ENCODE measurements around the gene ETV5. TPM values are rescaled to one million over a fixed set of nuclear protein-coding genes. Genes with fewer than 3 reads are reported as not detected.

ETV5 gene
- total RNA-seq, 1 donor from 2014 or later: 29.7 TPM

DNA sequence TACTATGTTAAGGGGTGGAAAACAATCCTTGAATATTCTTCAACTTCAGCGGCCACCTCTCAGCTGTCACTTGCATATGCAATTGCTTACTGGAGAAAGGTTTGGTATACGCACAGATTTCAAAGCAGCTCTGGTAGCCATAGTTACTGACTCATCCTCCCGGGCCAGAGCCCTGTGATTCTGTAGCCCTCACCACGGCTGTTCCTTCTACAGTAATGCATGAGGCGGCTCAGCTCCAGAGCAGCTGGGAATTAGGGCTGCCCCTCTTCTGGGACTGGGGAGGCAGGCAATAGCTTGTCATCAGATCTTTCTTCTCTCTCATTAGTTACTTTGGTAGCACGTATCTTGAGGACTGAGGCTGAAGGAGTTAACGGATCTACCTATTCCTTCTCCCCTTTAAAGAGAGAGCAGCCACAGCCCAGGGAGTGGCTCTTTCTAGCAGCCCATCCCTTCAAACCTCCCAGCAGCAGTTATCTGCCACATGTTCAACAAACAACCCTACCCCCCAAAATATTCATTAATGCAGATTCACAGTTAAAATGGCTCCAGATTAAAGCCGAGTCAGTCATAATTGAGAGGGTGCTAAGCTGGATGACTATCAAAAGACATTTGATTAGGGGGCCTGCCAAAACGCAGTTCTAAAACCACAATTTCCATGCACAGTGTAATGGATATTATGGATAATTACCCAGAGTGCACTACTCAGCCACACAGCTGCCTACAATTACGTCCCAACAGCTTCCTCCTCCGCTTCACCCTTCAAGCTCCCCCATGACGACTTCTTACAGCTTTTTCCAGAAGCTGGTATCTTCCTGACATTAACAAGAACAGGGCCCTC, 54.7 kb downstream of the ETV5 start:
- DNase-seq (ENCODE audit: low spot score in 2 of 2, unreplicated experiment in 2 of 2): no peak
- no peak for TF ChIP-seq CTCF (IDR thresholded peaks at IDR 0.05; ENCODE audit: unreplicated experiment)
- Mint-ChIP-seq H3K27ac (no peak overlapping the region), H3K9me3 (no peaks in the 10 kb centered on the region), H3K4me3 (no peak overlapping the region), H3K27me3 (ENCODE audit: low read depth) (no peaks in the 10 kb centered on the region), H3K4me1 (peaks cover 2% of the 10 kb centered on the region), H3K36me3 (peaks cover 8% of the 10 kb centered on the region)

GRCh38 chr3:186052096-186052840, 56.6 kb downstream of the ETV5 start:
- H3K36me3 Mint-ChIP-seq: peaks cover 10% of the 10 kb centered on the region
- TF ChIP-seq CTCF (IDR thresholded peaks at IDR 0.05; ENCODE audit: unreplicated experiment): no peak
- no peak for DNase-seq (ENCODE audit: low spot score in 2 of 2, unreplicated experiment in 2 of 2)
- no peak overlapping the region for H3K27ac Mint-ChIP-seq
- no peaks in the 10 kb centered on the region for H3K9me3 Mint-ChIP-seq
- H3K4me3 Mint-ChIP-seq: no peak overlapping the region
- H3K4me1 Mint-ChIP-seq: peaks cover 2% of the 10 kb centered on the region
- no peaks in the 10 kb centered on the region for H3K27me3 Mint-ChIP-seq (ENCODE audit: low read depth)

DNA sequence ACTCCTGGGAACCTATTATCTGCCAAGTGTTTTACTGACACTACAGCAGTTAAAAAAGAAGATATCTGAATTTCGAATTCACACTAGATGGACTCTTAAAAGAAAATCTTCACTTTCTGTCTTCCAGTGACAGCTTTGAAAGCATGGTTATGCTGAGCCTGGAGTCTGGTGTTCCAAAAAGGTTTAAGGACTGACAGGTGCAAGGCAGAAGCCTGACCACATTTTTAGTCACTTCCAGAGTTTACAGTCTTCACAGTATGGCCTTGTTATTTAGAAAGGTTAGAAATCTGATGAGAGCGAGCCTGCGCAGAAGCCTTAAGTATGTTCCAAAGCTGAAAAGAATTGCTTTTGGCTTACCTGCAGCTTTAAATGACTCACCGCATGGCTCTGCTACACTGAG, 59.9 kb downstream of the ETV5 start:
- peaks cover 13% of the 10 kb centered on the region for H3K36me3 Mint-ChIP-seq
- H3K4me3 Mint-ChIP-seq: no peak overlapping the region
- no peaks in the 10 kb centered on the region for H3K9me3 Mint-ChIP-seq
- H3K27ac Mint-ChIP-seq: no peak overlapping the region
- no peak for DNase-seq (ENCODE audit: low spot score in 2 of 2, unreplicated experiment in 2 of 2)
- peaks cover 2% of the 10 kb centered on the region for H3K4me1 Mint-ChIP-seq
- no peak for TF ChIP-seq CTCF (IDR thresholded peaks at IDR 0.05; ENCODE audit: unreplicated experiment)
- no peaks in the 10 kb centered on the region for H3K27me3 Mint-ChIP-seq (ENCODE audit: low read depth)

DNA sequence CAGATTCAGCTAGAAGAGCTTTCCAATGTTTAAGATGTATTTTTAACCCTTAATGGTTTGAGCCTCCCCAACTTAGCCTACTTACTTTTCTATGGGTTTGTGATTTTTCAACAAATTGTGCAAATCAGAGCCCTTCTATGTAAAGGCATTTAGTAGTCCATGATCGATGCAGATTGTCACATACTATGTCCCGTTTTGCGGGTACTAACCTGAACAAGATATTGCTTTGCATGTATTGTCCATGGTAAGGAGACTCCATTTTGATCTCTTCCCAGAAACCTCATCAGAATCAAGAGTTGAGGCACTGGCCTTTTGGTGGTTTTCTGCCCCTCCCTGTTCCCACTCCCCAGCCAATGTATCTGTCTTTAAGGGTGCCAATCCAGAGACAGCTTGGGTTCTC, 60.8 kb downstream of the ETV5 start:
- H3K27me3 Mint-ChIP-seq (ENCODE audit: low read depth): no peaks in the 10 kb centered on the region
- no peak for TF ChIP-seq CTCF (IDR thresholded peaks at IDR 0.05; ENCODE audit: unreplicated experiment)
- no peak for DNase-seq (ENCODE audit: low spot score in 2 of 2, unreplicated experiment in 2 of 2)
- H3K36me3 Mint-ChIP-seq: peaks cover 13% of the 10 kb centered on the region
- H3K4me1 Mint-ChIP-seq: peaks cover 2% of the 10 kb centered on the region
- H3K27ac Mint-ChIP-seq: no peak overlapping the region
- H3K9me3 Mint-ChIP-seq: no peaks in the 10 kb centered on the region
- H3K4me3 Mint-ChIP-seq: no peak overlapping the region

DNA sequence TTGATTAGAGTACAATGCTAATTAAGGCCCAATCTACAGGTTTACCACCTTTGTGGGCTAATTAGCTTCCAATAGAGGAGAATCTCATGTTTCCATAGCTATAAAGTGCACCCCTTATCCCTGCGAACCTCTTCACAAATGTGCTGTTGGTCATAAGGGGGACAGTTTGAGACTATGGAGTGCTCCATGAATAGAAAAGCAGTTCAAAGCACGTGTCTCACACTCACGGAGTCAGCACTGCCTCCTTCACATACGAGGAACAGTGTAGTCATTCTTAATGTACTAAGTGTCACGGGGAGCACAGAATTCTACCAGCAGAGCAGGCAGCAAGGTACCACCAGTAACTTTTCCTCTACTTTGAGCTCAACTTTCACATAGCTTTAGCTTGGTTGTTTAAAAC, 62.1 kb downstream of the ETV5 start:
- H3K27ac Mint-ChIP-seq: no peak overlapping the region
- TF ChIP-seq CTCF (IDR thresholded peaks at IDR 0.05; ENCODE audit: unreplicated experiment): no peak
- no peaks in the 10 kb centered on the region for H3K27me3 Mint-ChIP-seq (ENCODE audit: low read depth)
- H3K36me3 Mint-ChIP-seq: peaks cover 13% of the 10 kb centered on the region
- no peak overlapping the region for H3K4me3 Mint-ChIP-seq
- no peaks in the 10 kb centered on the region for H3K9me3 Mint-ChIP-seq
- DNase-seq (ENCODE audit: low spot score in 2 of 2, unreplicated experiment in 2 of 2): no peak
- H3K4me1 Mint-ChIP-seq: peaks cover 2% of the 10 kb centered on the region

Measured in mesothelial cell of epicardium (in vitro differentiated cells).